G401.6 (cell line): ENCODE data around the gene ARMC8.

Source experiments
- FAIRE-seq: peaks from 2 replicates; lab custom pipeline; 2012; peaks lifted over from hg19 to GRCh38; lab: Jason Lieb, UNC

Gene ARMC8

DNA sequence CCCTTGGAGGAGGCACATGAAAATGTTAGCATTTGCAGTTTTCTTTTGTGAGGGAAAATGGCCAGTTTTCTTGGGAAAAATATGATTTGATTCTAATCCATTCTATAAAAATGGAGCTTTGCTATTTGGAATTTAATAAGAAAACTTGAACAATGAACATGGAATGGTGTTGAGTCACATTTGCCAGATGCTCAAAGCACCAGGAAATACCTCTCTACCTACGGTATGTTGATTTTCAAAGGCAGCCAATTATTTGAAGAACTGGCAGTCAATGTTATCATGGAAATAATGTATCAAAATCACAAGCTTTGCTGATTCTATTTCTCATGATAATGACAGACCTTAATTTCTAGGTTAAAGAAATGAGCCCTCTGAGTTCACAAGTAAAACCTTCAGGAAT lies 127.7 kb downstream of the ARMC8 start:
- FAIRE-seq = no peak

- FAIRE-seq = no peak
These were observed 130.6 kb downstream of the ARMC8 start for GRCh38 chr3:138317687-138318086.

GRCh38 chr3:138323971-138324370 lies 136.9 kb downstream of the ARMC8 start:
- FAIRE-seq = no peak

DNA sequence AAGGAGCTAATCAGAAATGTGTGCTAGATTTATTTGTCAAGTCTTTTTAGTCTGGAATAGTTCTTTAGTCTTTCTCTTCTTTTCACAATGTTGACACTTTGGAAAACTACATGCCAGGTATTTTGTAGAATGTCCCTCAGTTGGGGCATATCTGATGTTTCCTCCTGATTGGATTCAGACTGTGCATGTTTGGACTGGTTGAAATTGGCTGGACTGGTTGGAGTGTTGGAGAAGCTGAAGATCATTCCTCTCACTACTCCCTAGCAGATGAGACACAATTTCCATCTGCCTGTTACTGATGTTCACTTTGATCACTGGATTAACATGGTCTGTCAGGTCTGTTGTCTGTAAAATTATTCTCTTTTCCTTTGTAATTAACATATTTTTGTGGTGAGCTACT lies 138.9 kb downstream of the ARMC8 start:
- FAIRE-seq = no peak

DNA sequence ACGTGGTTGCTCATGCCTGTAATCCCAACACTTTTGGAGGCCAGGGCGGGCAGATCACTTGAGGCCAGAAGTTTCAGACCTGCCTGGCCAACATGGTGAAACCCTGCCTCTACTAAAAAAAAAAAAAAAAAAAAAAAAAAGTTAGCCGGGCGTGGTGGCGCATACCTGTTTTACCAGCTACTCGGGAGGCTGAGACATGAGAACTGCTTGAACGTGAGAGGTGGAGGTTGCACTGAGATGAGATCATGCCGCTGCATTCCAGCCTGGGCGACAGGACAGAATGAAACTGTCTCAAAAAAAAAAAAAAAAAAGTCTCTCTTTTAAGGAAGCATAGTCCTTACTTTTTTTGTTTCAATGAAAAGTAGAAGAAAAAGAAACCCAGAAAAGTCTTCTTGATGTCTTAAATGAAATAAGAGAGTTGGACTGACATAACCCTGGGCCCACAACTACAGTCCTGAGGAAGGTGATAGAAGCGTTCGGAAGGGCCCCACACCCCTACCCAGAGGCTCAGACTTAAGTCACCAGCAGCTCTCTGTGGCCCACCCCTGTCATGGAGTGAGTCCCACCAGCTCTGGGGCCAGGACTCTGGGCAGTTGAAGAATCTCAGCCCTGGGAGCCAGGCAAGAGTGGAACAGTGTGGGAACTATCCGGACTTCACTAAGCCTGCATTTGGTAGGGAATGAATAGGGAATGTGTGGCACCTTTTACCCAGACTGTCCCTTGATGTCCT lies 139.9 kb downstream of the ARMC8 start:
- no peak for FAIRE-seq

DNA sequence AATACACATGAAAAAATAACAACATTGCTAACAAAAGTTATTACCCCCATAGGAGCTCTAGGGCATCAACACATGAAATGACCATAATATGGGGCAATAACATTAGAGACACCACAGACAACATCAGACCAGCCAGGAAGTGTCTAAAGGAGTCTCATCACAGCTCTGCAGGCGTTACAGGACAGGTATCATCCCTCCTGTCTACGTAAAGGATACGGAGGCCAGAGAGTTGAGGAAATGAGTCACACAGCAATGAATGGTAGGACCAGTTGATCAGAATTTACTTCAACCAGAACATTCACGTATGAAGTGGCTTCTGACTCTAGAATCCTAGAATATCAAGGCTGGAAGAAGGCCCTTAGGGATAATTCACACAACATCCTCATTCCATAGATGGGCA lies 140.7 kb downstream of the ARMC8 start:
- no peak for FAIRE-seq

GRCh38 chr3:138328341-138328740 lies 141.2 kb downstream of the ARMC8 start:
- FAIRE-seq = no peak

- FAIRE-seq = peak; percentile 96
These were observed 142.3 kb downstream of the ARMC8 start, which contains the start of gene NME9 for GRCh38 chr3:138329127-138329983. Gene NME9, minus strand, starts transcription at chr3:138329851. Its CDS starts 516 bp downstream, at chr3:138329335.

DNA sequence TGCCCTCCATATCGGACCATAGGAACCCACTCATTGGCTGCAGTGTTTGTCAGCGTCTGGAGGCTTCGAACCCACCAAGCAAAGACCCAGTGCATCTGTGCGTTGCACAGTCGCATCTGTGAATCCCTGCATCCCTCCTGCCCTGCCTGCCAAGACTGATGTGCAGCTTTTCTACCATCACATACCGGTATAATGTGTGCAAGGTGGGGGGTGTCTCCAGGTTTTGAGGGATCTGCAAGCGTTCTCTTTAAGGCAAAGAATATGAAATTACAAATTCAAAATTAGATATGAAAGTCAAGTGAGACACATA lies 142.8 kb downstream of the ARMC8 start:
- FAIRE-seq = no peak

DNA sequence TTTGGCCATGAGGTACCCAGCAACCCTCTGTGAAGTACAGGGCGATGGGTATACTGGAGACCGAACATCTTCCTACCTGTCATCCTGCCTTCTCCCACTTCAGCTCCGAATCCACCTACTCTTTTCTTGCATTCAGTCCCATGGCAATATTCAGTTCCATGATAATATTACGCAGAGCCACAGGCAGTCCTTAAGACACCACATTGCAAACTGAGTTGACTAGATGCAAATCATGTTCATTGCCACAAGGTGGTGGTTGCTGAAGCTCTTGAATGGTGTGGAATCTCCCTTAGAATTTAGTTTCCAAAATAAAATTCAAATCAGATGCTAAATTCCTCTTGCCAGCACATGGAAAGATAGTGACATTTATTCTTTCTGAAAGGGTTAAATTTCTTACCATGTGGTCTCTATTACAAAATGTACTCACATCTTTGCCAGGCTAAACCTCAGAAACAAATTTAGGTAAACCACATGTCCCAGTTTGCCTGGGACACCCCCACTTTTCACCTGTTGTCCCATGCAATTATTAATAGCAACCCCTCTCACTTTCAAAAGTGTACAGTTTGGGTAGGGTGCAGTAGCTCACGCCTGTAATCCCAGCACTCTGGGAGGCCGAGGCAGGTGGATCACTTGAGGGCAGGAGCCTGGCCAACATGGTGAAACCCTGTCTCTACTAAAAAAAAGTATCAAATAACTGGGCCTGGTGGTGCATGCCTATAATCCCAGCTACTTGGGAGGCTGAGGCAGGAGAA lies 144.2 kb downstream of the ARMC8 start:
- FAIRE-seq = no peak

DNA sequence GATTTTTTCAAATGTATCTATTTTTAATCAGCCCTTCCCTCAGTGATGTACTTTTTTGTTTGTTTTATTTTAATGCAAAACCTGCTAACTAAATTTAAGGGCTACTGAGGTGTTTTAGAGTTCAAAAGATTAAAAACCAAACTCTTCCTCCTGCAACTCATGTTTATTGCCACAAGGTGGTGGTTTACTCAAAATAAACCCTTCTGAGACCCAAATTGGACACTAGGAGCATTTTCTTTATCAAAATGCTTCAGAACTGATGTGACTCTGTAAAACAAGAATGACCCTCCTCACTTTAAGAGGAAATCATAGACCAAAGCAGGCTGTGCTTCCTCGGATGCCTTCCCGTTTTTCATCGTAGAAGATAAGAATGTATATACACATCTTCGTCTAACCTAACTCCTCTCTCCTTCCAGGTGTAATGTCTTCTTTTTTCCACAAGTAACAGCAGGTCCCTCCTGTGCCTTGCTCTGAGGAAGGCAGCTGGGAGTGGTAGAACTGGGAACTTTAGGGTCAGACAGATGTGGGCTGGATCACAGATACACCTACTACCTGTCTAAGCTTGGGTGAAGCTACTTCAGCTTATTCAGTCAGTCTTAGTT lies 145.5 kb downstream of the ARMC8 start:
- peak; percentile 94 for FAIRE-seq

DNA sequence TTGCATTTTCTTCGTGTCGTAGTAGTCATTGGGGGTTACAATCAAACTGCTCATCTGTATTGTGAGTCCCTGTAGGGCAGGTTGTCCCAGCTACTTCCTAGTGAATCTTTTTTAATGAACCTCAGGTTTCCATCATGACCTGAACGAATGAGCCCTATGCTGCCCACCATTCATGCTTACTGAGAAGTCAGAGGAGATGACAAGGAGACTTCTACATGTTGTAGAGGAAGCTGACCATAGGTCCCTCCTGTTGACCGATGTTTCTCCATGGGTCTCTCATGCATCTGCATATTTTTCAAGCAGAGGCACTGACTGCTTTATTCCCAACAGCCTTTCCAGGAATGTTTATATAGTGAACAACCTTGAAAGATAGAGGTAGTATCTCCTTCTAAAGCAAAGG lies 147.5 kb downstream of the ARMC8 start:
- FAIRE-seq = no peak

GRCh38 chr3:138336454-138336999 lies 149.4 kb downstream of the ARMC8 start:
- FAIRE-seq = no peak

DNA sequence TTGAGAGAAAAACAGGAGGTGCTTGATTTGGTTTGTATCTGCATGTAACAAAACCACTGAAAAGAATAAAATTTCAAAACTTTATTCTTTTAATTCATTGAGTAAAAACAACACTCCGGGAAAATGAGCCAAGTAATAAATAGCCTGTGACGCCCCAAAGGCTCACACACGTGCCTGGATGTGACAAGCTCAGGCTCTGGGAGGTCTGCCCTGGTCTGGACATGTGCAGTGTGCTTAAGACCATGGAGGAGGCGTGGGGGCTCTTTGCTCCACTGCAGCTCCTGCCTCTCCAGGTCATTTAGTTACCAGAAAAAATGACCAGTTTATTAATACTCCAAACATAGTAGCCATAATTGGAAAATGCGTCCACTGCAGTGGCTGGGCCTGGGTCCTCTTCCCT lies 151.1 kb downstream of the ARMC8 start:
- no peak for FAIRE-seq

DNA sequence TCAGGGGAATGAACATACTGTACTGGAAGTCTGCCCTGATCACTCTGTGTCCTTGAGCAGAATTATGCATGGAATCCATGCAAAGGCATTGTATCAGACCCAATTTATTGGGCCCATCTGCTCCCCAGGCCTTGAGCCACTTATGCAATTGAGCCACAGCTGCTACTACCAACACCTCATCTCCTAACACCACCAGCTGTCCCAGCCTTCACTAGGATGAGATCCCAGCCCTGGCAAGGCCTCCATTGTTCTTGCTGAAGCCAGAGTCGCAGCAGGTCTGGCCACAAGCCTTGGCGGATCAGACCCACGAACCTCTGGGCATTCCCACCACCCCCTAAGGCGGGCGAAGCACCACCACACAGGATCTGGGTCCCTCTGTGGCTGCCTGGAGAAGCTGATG lies 151.7 kb downstream of the ARMC8 start:
- no peak for FAIRE-seq

DNA sequence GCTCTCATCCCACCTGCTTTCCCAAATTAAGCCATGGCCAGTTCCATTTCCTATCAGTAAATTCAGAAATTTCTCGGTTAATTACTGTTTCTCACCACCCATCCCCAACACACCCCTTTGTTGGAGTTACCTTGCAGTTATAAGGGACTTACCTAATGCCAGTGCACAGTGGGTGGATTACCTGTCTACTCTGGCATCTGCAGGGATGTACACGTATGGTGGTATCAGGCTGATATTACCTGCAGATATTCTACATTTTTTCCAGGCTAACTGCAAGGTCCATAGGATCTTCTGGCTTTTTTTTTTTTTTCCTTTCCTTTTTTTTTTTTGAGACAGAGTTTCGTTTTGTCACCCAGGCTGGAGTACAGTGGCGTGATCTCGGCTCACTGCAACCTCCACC lies 153.4 kb downstream of the ARMC8 start:
- no peak for FAIRE-seq

GRCh38 chr3:138344754-138345153 lies 157.7 kb downstream of the ARMC8 start:
- FAIRE-seq = no peak
